ENCODE measurements around the gene KPTN.

- TF ChIP-seq CTCF (IDR thresholded peaks at IDR 0.05): no peak
- TF ChIP-seq EZH2 (IDR thresholded peaks at IDR 0.05; ENCODE audit: borderline replicate concordance, insufficient read depth, low read depth, low read length, poor library complexity, severe bottlenecking): no peak
These were observed 2.9 kb upstream of the KPTN start for GRCh38 chr19:47486900-47487299.
